Right ventricle myocardium superior (tissue), 1 donor: ENCODE measurements around the gene CDKN2D. TPM values are rescaled to one million over a fixed set of nuclear protein-coding genes. Genes with fewer than 3 reads are reported as not detected.
"Not testable (repeated sequence)": the region's sequence is repeated elsewhere in the genome, so short reads cannot be mapped to it uniquely, and the experiment has no call there.

Source experiments
- ATAC-seq: fragments of 200-7000 bp; cut with Tn5 transposase; one replicate; pipeline ENCODE4 v1.9.1; 2020; ENCODE audit warnings: mild to moderate bottlenecking; ENCODE audit not compliant: poor library complexity
- DNase-seq: peaks from one replicate; pipeline ENCODE4 v3.0.0-alpha.2; 2020
- intact Hi-C: fragments of 100-400 bp; cut with DNase I; formaldehyde crosslinking; loops from one replicate; pipeline ENCODE4 v1.11.2; 2022
- total RNA-seq: library from RNA; stranded (reverse); fragmentation: NEBNext Ultra II Directional; extraction: Animal tissue kit (Norgen Biotek cat#: 25700); gene quantifications from one replicate; pipeline ENCODE4 v1.2.1, GENCODE V29; 2021
- donor health status: DM: no; HTN: yes; CAD: no; lungs with severe emphysema.

Gene CDKN2D
- total RNA-seq, 1 donor from 2014 or later = 6.9 TPM

- intact Hi-C loops = no loop called here
- DNase-seq (no peak), ATAC-seq (no peak)
Measured at GRCh38 chr19:10557603-10558197, 11.1 kb downstream of the CDKN2D start.

- no peak for DNase-seq
- intact Hi-C loops = no loop called here
- ATAC-seq = no peak
Measured at GRCh38 chr19:10555610-10555973, 13.2 kb downstream of the CDKN2D start.

GRCh38 chr19:10554760-10555609 is 13.8 kb downstream of the CDKN2D start:
- DNase-seq (no peak), ATAC-seq (no peak)
- intact Hi-C loops = no loop called here

GRCh38 chr19:10553943-10554381 is 14.8 kb downstream of the CDKN2D start:
- peak; percentile 6 for ATAC-seq
- DNase-seq = no peak
- intact Hi-C loops = no loop called here

- intact Hi-C loops = no loop called here
- no peak for DNase-seq
- ATAC-seq = peak; percentile 13
Measured at GRCh38 chr19:10553087-10553667, 15.6 kb downstream of the CDKN2D start.

- ATAC-seq = peak; percentile 18
- no peak for DNase-seq
- intact Hi-C loops = no loop called here
Measured at GRCh38 chr19:10552510-10553053, 16.2 kb downstream of the CDKN2D start.

GRCh38 chr19:10551698-10552301 is 17.0 kb downstream of the CDKN2D start:
- no peak for DNase-seq
- intact Hi-C loops = no loop called here
- no peak for ATAC-seq

GRCh38 chr19:10551006-10551405 is 17.8 kb downstream of the CDKN2D start:
- ATAC-seq, intact Hi-C loops, DNase-seq: not testable (repeated sequence)

- intact Hi-C loops = no loop called here
- ATAC-seq (no peak), DNase-seq (no peak)
Measured at GRCh38 chr19:10550336-10550735, 18.4 kb downstream of the CDKN2D start.

GRCh38 chr19:10549733-10550132 is 19.0 kb downstream of the CDKN2D start:
- intact Hi-C loops = no loop called here
- DNase-seq (no peak), ATAC-seq (no peak)

- ATAC-seq = no peak
- no peak for DNase-seq
- intact Hi-C loops = no loop called here
Measured at GRCh38 chr19:10548746-10549276, 20.0 kb downstream of the CDKN2D start.

GRCh38 chr19:10546817-10547216 is 22.0 kb downstream of the CDKN2D start:
- DNase-seq = no peak
- ATAC-seq = no peak
- intact Hi-C loops = no loop called here

- intact Hi-C loops = no loop called here
- no peak for DNase-seq
- ATAC-seq = no peak
Measured at GRCh38 chr19:10544753-10545251, 24.0 kb downstream of the CDKN2D start.

- ATAC-seq (peak; percentile 38), DNase-seq (no peak)
- intact Hi-C loops = no loop called here
Measured at GRCh38 chr19:10544242-10544752, 24.5 kb downstream of the CDKN2D start.

GRCh38 chr19:10543420-10544241 is 25.1 kb downstream of the CDKN2D start, which contains the start of gene ATG4D:
ATG4D (plus strand) TSS chr19:10543904; CDS start chr19:10544091, 187 bp downstream.
- intact Hi-C loops = no loop called here
- DNase-seq (peak; percentile 87), ATAC-seq (peak; percentile 94)

GRCh38 chr19:10543059-10543419 is 25.7 kb downstream of the CDKN2D start:
- intact Hi-C loops = no loop called here
- DNase-seq = no peak
- ATAC-seq = no peak

- intact Hi-C loops, ATAC-seq, DNase-seq: not testable (repeated sequence)
Measured at GRCh38 chr19:10539016-10539415, 29.8 kb downstream of the CDKN2D start.
